ENCODE data around the gene GABRB1.

The GABRB1 gene

DNA sequence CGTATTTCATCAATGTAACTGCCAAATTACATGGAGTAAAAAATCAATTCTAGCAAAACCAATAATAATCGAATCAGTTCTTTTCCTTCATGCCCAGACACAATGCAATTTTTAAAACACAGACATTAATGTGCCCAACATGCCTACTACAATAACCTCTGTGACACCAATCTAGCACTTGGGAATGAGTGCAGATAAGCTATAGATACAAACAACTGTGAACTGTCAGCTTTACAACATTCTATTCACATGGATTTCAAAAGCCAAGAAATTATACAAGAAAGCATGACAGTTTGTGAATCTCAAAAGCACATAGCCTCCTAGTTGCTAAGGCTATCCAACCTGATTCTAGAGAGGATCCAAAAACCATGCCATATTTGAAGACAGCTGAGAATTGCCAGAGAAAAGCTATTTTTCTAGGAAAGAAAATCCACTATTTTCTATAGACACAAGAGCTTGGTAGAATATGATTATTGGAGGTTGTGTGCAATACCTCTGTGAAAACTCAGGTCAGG is 351.5 kb downstream of the GABRB1 start:
- H3K4me1 Mint-ChIP-seq = no peaks in the 10 kb centered on the region
- H3K27me3 Mint-ChIP-seq (ENCODE audit: low read depth, poor library complexity) = peaks cover 7% of the 10 kb centered on the region
- no peak overlapping the region for H3K4me3 Mint-ChIP-seq
- DNase-seq = no peak
- no peak overlapping the region for H3K27ac Mint-ChIP-seq
- TF ChIP-seq, protein P1, sequence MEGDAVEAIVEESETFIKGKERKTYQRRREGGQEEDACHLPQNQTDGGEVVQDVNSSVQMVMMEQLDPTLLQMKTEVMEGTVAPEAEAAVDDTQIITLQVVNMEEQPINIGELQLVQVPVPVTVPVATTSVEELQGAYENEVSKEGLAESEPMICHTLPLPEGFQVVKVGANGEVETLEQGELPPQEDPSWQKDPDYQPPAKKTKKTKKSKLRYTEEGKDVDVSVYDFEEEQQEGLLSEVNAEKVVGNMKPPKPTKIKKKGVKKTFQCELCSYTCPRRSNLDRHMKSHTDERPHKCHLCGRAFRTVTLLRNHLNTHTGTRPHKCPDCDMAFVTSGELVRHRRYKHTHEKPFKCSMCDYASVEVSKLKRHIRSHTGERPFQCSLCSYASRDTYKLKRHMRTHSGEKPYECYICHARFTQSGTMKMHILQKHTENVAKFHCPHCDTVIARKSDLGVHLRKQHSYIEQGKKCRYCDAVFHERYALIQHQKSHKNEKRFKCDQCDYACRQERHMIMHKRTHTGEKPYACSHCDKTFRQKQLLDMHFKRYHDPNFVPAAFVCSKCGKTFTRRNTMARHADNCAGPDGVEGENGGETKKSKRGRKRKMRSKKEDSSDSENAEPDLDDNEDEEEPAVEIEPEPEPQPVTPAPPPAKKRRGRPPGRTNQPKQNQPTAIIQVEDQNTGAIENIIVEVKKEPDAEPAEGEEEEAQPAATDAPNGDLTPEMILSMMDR (IDR thresholded peaks at IDR 0.05) = no peak
- no peaks in the 10 kb centered on the region for H3K9me3 Mint-ChIP-seq
- H3K36me3 Mint-ChIP-seq (ENCODE audit: low read depth) = no peaks in the 10 kb centered on the region

DNA sequence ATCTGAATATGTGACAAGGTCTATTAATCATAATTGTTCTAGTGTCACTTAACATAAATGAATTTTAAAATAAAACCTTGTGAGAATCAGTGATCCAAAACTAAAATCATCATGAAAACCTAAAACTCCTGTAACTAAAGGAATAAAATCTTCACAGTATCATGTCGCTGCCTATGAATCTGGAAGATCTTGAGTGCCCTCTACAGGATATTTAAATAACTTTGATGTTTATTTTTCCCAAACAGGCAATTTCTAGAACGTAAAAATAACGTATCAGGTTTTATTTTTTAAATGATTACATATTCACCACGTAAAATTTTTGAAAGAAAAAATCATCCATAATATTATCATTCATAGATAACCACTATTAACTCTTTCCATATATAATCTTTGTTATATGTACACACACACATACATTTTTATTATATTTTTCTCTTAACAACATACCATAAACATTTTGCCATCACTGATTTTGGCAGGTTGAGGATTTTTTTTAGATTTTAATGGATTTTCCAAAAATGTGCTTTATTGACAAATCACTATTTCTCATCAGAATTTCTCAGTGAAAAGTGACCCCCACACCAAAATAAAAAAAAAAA is 352.6 kb downstream of the GABRB1 start:
- H3K36me3 Mint-ChIP-seq (ENCODE audit: low read depth) = no peaks in the 10 kb centered on the region
- TF ChIP-seq, protein P1 (IDR thresholded peaks at IDR 0.05) = peak; percentile 66
- no peaks in the 10 kb centered on the region for H3K9me3 Mint-ChIP-seq
- H3K27me3 Mint-ChIP-seq (ENCODE audit: low read depth, poor library complexity) = peaks cover 7% of the 10 kb centered on the region
- DNase-seq = no peak
- H3K27ac Mint-ChIP-seq = no peak overlapping the region
- no peaks in the 10 kb centered on the region for H3K4me1 Mint-ChIP-seq
- H3K4me3 Mint-ChIP-seq = no peak overlapping the region

DNA sequence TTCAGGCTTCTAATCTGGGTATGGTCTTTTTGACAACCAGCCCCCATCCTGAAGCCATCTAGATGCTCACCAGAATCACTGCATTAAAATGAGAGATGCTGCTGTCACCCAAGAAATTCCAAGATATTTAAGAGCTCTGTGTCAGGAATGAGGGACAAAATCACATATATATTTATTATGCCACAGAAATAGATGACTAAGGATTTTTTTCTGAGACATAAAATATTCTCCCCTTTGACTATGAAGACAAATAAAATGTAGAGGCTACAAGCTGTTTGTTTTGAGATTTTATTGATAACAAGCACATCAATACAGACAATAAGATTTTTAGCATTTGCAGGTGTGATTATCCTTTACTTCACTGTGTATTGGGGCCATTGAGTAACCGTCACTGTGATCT is 354.8 kb downstream of the GABRB1 start:
- Mint-ChIP-seq H3K36me3 (ENCODE audit: low read depth) (no peaks in the 10 kb centered on the region), H3K9me3 (no peaks in the 10 kb centered on the region), H3K4me3 (no peak overlapping the region), H3K27ac (no peak overlapping the region), H3K4me1 (no peaks in the 10 kb centered on the region), H3K27me3 (ENCODE audit: low read depth, poor library complexity) (peaks cover 7% of the 10 kb centered on the region)
- DNase-seq = no peak
- TF ChIP-seq, protein P1 (IDR thresholded peaks at IDR 0.05) = no peak

DNA sequence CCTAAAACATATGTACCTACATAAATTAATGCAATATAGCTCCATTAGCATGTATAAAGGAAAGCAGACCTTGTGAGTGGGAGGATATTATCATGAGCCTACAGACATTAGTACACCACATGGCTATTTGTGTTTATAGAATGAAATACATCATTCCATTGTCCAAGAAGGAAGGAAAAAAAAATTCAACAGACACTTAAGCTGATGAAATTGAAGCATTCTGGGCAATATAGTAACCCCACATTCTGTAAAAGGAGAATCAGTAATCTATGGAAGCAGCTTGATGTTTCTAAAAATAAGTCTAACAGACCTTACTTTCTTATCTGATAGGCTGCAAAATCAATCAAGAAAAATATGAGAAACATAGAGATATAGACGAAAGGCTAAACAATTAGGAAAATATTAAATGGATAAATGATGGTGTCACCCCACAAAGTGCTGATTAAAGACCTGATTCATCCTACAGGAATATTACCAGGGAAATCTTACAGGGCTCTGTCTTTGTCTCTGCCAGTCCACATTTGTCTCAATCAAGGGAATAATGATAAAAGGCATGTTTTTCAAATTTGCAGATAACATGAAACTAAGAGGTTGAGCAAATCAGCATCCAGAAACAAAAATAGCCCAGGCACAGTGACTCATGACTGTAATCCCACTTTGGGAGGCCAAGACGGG is 355.3 kb downstream of the GABRB1 start:
- no peaks in the 10 kb centered on the region for H3K9me3 Mint-ChIP-seq
- TF ChIP-seq, protein P1 (IDR thresholded peaks at IDR 0.05) = no peak
- H3K27me3 Mint-ChIP-seq (ENCODE audit: low read depth, poor library complexity) = peaks cover 7% of the 10 kb centered on the region
- no peak overlapping the region for H3K27ac Mint-ChIP-seq
- H3K36me3 Mint-ChIP-seq (ENCODE audit: low read depth) = no peaks in the 10 kb centered on the region
- DNase-seq = no peak
- H3K4me1 Mint-ChIP-seq = no peaks in the 10 kb centered on the region
- H3K4me3 Mint-ChIP-seq = no peak overlapping the region

DNA sequence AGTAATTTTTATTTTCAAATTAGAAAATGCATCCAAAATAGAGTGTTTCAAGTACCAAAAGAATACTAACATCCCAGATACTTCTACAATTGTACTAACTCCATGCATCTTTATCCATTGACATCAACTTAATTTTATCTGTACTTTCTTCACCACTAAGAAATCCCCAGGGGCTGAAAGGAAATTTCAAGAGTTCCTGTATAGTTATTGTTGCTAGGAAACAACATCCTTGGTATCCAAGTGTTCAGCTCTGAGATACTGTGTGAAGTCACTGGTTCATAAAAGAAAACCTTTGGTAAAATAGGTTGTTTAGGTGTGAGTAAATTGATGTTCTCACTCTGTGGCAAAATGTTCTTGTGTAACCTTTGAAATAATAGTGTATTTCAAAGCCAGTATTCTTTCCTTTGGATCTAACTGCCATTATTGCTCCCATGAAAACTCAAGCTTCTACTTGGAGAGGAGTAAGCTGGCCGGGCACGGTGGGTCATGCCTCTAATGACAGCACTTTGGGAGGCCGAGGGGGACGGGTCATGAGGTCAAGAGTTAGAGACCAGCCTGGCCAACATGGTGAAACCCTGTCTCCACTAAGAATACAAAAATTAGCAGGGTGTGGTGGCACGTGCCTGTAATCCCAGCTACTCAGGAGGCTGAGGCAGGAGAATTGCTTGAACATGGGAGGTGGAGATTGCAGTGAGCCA is 359.2 kb downstream of the GABRB1 start:
- H3K27me3 Mint-ChIP-seq (ENCODE audit: low read depth, poor library complexity) = peaks cover 5% of the 10 kb centered on the region

More for the DNA sequence above, 359.2 kb downstream of the GABRB1 start:
- DNase-seq = no peak
- H3K4me3 Mint-ChIP-seq = no peak overlapping the region
- H3K4me1 Mint-ChIP-seq = no peaks in the 10 kb centered on the region
- H3K9me3 Mint-ChIP-seq = no peaks in the 10 kb centered on the region
- H3K27ac Mint-ChIP-seq = no peak overlapping the region
- TF ChIP-seq, protein P1 (IDR thresholded peaks at IDR 0.05) = no peak
- H3K36me3 Mint-ChIP-seq (ENCODE audit: low read depth) = no peaks in the 10 kb centered on the region

Measured in nephron progenitor cell (in vitro differentiated cells).